Measurements from ENCODE around the gene SLC6A16.

SLC6A16 gene

DNA sequence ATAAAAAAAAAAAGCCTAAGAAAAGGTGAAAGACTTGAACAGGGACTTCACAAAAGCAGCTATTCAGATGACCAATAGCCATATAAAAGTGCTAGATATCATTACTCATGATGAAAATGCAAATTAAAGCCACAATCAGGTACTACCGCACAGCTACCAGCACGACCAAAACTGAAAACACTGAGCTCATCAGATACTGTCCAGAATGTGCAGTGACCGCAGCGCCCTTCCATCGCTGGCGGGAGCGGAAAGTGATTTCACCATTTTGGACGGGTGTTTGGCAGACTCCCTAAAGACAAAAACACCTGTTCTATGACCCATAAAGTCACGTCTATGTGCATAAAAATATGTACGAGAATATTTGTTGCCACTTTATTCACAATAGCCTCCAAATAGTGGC is 60.7 kb downstream of the SLC6A16 start:
- DNase-seq: no peak

DNA sequence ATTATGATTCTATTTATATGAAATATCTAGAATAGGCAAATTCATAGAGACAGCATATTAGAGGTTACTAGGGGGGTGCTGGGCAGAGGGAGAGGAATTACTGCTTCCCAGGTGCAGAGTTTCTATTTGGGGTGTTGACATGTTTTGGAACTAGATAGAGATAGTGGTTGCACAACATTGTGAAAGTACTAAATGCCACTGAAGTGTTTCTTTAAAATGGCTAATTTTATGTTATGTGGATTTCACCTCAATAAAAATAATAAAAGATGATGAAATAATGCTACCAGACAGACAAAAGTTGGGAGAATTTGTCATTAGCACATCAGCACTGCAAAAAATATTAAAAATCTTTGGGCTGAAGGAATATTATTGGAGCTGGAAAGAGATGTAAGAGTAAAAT is 63.4 kb downstream of the SLC6A16 start:
- no peak for DNase-seq

DNA sequence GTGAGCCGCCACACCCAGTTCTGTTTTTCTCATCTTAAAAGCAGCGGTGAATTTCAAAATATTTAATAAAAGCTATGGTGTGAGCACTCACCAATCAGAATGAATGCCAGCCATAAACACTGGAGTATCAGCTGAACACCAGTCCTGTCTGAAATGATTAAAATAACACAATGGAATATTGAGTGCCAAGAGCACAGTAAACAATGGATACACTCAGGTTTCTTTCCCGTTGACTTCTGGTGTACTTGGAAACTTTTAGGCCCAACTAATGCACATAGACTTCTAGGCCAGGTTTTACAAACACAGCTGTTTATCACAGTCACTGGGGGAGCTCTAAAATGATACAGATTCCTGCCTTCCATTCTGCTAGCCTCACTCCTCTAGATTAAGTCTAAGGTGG is 68.3 kb downstream of the SLC6A16 start:
- no peak for DNase-seq

DNA sequence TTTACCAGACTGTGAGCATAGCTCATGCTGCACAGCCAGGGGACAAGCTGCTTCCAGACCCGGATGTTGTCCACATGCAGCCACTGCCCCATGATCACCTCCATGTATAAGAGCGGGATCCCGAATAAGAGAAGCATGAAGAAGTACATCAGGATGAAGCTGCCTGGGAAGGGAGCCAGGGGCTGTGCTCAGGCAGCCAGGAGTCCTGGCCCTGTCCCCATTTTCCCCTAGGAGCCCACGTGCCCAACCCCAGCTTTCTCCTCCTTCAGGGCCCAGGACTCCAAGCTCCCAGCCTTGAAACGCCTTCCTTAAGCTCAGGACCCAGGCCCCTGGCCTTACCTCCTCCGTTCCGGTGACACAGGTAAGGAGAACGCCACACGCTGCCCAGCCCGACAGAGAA is 69.3 kb downstream of the SLC6A16 start:
- no peak for DNase-seq

DNA sequence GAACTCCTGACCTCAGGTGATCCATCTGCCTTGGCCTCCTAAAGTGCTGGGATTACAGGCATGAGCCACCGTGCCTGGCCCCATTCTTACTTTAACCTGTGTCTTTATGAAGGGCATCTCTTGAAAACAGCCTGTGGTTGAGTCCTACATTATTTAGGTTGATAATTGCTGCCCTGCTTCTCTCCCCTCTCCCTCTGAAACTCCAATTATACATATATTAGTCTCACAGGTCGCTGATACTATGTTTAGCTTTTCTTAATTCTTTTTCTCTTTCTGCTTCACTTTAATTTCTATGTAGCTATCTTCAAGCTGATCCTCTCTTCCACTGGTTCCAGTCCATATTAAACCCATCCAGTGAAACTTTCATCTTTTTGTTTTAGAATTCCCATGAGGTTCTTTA is 75.1 kb downstream of the SLC6A16 start:
- no peak for DNase-seq

DNA sequence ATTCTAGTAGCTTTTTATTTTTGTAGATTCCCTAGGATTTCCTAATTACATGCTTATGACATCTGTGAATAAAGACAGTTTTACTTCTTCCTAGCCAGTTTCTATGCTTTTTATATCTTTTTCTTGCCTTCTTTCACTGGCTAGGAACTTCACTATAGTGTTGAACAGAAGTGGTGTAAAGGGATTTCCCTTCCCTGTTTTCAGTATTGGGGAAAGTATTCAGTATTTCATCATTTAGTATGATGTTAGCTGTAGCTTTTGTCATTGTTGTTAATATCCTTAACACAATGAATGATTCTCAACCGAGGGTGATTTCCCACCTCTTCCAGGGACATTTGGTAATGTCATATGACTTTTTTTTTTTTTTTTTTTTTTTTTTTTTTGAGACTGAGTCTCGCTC is 77.3 kb downstream of the SLC6A16 start:
- no peak for DNase-seq

DNA sequence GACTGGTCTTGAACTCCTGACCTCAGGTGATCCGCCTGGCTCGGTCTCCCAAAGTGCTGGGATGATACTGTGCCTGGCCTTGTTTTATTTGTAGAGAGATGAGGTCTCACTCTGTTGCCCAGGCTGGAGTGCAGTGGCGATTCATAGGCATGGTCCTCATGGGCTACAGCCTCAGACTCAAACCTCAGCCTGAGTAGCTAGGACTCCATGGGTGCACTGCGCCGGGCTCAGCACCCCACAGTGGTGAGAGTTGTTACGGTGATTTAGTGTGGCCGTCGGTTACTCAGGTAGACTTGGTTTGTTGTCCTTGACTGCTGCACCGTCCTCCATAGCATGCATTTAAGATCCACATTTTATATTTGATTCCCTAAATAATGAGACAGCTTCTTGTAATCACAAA is 80.7 kb downstream of the SLC6A16 start:
- DNase-seq: no peak

DNA sequence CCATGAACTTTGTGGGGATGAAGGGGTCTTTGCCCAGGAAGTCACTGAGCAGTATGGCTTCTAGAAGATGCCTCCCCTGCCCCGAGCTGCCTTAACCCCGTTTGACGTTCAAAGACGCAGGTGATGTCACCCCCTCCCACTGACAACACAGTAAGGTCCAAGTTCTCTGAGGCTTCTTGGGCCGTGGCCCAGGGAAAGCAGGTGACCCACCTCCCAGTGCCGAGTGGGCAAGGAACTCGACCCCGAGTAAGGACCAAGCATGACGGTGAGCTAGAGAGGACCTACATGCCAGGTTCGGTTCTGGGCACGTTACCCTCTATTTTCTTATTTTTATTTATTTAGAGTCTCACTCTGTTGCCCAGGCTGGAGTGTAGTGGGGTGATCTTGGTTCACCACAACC is 81.3 kb downstream of the SLC6A16 start:
- no peak for DNase-seq

DNA sequence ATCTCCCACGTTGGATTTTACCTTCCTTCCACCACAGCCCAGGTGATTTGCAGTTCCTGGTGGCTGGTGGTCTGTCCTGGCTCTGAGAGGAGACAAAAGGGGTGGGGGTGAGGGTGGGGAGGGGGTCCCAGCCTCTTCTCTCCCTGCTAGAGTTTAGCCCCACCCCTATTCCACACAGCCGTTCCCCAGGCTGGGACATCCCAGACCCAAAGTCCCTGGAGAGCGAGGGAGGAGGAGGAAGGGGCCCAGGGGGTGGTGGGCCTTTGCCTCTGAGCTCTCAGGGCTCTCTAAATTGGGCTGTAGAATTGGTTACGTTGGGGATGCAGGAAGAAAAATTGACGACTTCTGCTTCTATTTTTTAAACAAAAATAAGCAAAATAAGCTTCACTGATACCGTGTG is 81.9 kb downstream of the SLC6A16 start:
- no peak for DNase-seq

DNA sequence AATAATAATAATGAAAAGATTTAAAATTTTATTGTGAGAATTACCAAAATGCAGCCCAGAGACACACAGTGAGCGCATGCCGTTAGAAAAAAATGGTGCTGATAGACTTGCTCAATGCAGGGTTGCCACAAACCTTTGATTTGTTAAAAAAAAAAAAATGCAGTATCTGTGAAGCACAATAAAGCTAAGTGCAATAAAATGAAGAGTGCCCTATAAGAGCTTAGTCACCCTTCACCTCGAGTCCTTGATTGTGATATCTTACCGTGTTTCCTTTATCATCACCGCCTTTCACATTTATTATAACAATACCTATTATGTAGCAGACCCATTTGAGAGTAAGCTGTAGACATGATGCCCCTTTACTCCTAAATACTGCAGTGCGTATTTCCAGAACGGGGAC is 83.2 kb downstream of the SLC6A16 start:
- DNase-seq: no peak

All from activated CD4-positive, CD25-positive, alpha-beta regulatory T cell (primary cell).